A549 (cell line): ENCODE measurements around the gene NPB. TPM values are rescaled to one million over a fixed set of nuclear protein-coding genes. Genes with fewer than 3 reads are reported as not detected.

Experiments
- ATAC-seq, 2 experiments: fragments of 200-7000 bp in 1 of 2; fragments of >200 bp in 1 of 2; cut with Nextera tagmentation in 1 of 2; cut with Tn5 transposase in 1 of 2; 3 replicates each; pipeline versions ENCODE4 v1.8.0 to v1.9.1; 2018 to 2020; ENCODE audit warnings: mild to moderate bottlenecking in 1 of 2, moderate library complexity in 1 of 2
- CTCF ChIA-PET: fragments of 300-600 bp; sonication (Branson Sonifier 250); formaldehyde crosslinking; extraction: SDS; loops from one replicate; lab custom pipeline; 2021; ENCODE audit warnings: antibody characterized with exemption, inconsistent platforms; lab: Yijun Ruan, JAX
- POLR2A ChIA-PET: fragments of 350-600 bp; formaldehyde crosslinking; extraction: SDS; loops from one replicate; lab custom pipeline; 2021; ENCODE audit warnings: antibody characterized with exemption, inconsistent platforms; lab: Yijun Ruan, JAX
- DNase-seq, 2 experiments: peaks; one replicate each; pipeline versions ENCODE4 v3.0.0 to v3.0.0-alpha.2; 2011 to 2016; ENCODE audit warnings: low read depth in 1 of 2, low spot score in 1 of 2
- FAIRE-seq: peaks from 2 replicates; lab custom pipeline; 2011; peaks lifted over from hg19 to GRCh38; lab: Jason Lieb, UNC
- H3K27ac ChIP-seq, 2 experiments: fragments of >200 bp; sonication (Bioruptor Twin); formaldehyde crosslinking; 3 replicates each; pipeline ENCODE4 v1.5.1; 2016 to 2017
- H3K4me1 ChIP-seq: fragments of >200 bp; sonication (Bioruptor Twin); formaldehyde crosslinking; 3 replicates; pipeline ENCODE4 v1.6.1; 2016
- H3K4me2 ChIP-seq: fragments of >200 bp; sonication (Bioruptor Twin); formaldehyde crosslinking; 3 replicates; pipeline ENCODE4 v1.6.1; 2016
- H3K4me3 ChIP-seq: fragments of >200 bp; sonication (Bioruptor Twin); formaldehyde crosslinking; 3 replicates; pipeline ENCODE4 v1.5.1; 2016
- H3K9me3 ChIP-seq: fragments of >200 bp; sonication (Bioruptor Twin); formaldehyde crosslinking; 3 replicates; pipeline ENCODE4 v1.6.1; 2016
- BHLHE40 ChIP-seq: IDR thresholded peaks from 2 replicates; pipeline ENCODE4 v1.6.1; 2012; ENCODE audit warnings: low read depth, low read length, inconsistent platforms
- CBX2 ChIP-seq: fragments of 200-600 bp; sonication (generic); IDR thresholded peaks from 2 replicates; pipeline ENCODE4 v1.6.1; 2016; ENCODE audit warnings: low read depth, mild to moderate bottlenecking, borderline replicate concordance
- CBX8 ChIP-seq: fragments of 200-600 bp; sonication (generic); IDR thresholded peaks from 2 replicates; pipeline ENCODE4 v1.6.1; 2016
- CHD2 ChIP-seq: fragments of 150-350 bp; IDR thresholded peaks from 2 replicates; pipeline ENCODE4 v1.6.1; 2014; ENCODE audit warnings: low read length; ENCODE audit not compliant: partially characterized antibody
- CHD4 ChIP-seq: fragments of 200-600 bp; sonication (generic); IDR thresholded peaks from 2 replicates; pipeline ENCODE4 v1.6.1; 2016; ENCODE audit warnings: antibody characterized with exemption, mild to moderate bottlenecking, borderline replicate concordance
- EHF ChIP-seq: fragments of 250-450 bp; sonication (Bioruptor Pico); IDR thresholded peaks from 2 replicates; pipeline ENCODE4 v1.5.0; 2020; ENCODE audit warnings: mild to moderate bottlenecking
- EHMT2 ChIP-seq: fragments of 200-600 bp; sonication (generic); IDR thresholded peaks from 2 replicates; pipeline ENCODE4 v1.6.1; 2016; ENCODE audit warnings: antibody characterized with exemption, low read depth, mild to moderate bottlenecking, moderate library complexity
- EP300 ChIP-seq, 2 experiments: fragments of >200 bp; sonication (Bioruptor Twin); formaldehyde crosslinking; IDR thresholded peaks; 2 replicates in 1 of 2; 3 replicates in 1 of 2; pipeline ENCODE4 v1.6.1; 2016 to 2017
- FOSB ChIP-seq: fragments of 250-450 bp; sonication (Bioruptor Pico); IDR thresholded peaks from 2 replicates; pipeline ENCODE4 v1.5.0; 2020; ENCODE audit warnings: mild to moderate bottlenecking, moderate library complexity
- FOXS1 ChIP-seq: fragments of 250-450 bp; sonication (Bioruptor Pico); IDR thresholded peaks from 2 replicates; pipeline ENCODE4 v1.5.0; 2020; ENCODE audit warnings: mild to moderate bottlenecking, moderate library complexity
- GATA3 ChIP-seq: IDR thresholded peaks from 2 replicates; pipeline ENCODE4 v1.6.1; 2012; ENCODE audit warnings: borderline replicate concordance
- HEYL ChIP-seq: fragments of 250-450 bp; sonication (Bioruptor Pico); IDR thresholded peaks from 2 replicates; pipeline ENCODE4 v1.8.0; 2021; ENCODE audit warnings: mild to moderate bottlenecking, moderate library complexity
- HOXA7 ChIP-seq: fragments of 250-450 bp; sonication (Bioruptor Pico); IDR thresholded peaks from 2 replicates; pipeline ENCODE4 v1.5.0; 2020; ENCODE audit warnings: mild to moderate bottlenecking, moderate library complexity
- HOXB13 ChIP-seq: fragments of 250-450 bp; sonication (Bioruptor Pico); IDR thresholded peaks from 2 replicates; pipeline ENCODE4 v1.5.0; 2020; ENCODE audit warnings: low read depth, mild to moderate bottlenecking, moderate library complexity
- HOXB5 ChIP-seq: fragments of 250-450 bp; sonication (Bioruptor Pico); IDR thresholded peaks from 2 replicates; pipeline ENCODE4 v1.5.0; 2020; ENCODE audit warnings: mild to moderate bottlenecking, moderate library complexity
- KDM5A ChIP-seq: fragments of 200-600 bp; sonication (generic); IDR thresholded peaks from 2 replicates; pipeline ENCODE4 v1.6.1; 2016; ENCODE audit warnings: antibody characterized with exemption, mild to moderate bottlenecking
- NFE2L2 ChIP-seq: fragments of 150-350 bp; conservative IDR thresholded peaks from 2 replicates; pipeline ENCODE4 v1.6.1; 2014; ENCODE audit warnings: low read length
- NPAS2 ChIP-seq: fragments of 250-450 bp; sonication (Bioruptor Pico); IDR thresholded peaks from 2 replicates; pipeline ENCODE4 v1.8.0; 2022; ENCODE audit warnings: mild to moderate bottlenecking, moderate library complexity, borderline replicate concordance
- NR3C1 ChIP-seq: fragments of >200 bp; sonication (Bioruptor Twin); formaldehyde crosslinking; IDR thresholded peaks from 3 replicates; pipeline ENCODE4 v1.6.1; 2017
- RARB ChIP-seq: fragments of 250-450 bp; sonication (Bioruptor Pico); IDR thresholded peaks from 2 replicates; pipeline ENCODE4 v1.8.0; 2021; ENCODE audit warnings: mild to moderate bottlenecking, moderate library complexity
- RFX5 ChIP-seq: fragments of 450-650 bp; IDR thresholded peaks from 2 replicates; pipeline ENCODE4 v1.7.1; 2014; ENCODE audit warnings: antibody characterized with exemption, mild to moderate bottlenecking, moderate library complexity
- SMC3 ChIP-seq: fragments of >200 bp; sonication (Bioruptor Twin); formaldehyde crosslinking; IDR thresholded peaks from 3 replicates; pipeline ENCODE4 v1.6.1; 2018; ENCODE audit warnings: inconsistent platforms
- SREBF2 ChIP-seq: fragments of 450-650 bp; IDR thresholded peaks from 2 replicates; pipeline ENCODE4 v1.6.1; 2014; ENCODE audit warnings: mild to moderate bottlenecking, moderate library complexity
- ZC3H11A ChIP-seq: fragments of 450-650 bp; IDR thresholded peaks from 2 replicates; pipeline ENCODE4 v1.6.1; 2014; ENCODE audit warnings: antibody characterized with exemption, mild to moderate bottlenecking
- WGBS: methylation state at CpG from one replicate; pipeline ENCODE4 v1.1.6; 2017; ENCODE audit errors: missing lambda C conversion rate; 5-methylcytosine and 5-hydroxymethylcytosine counted together
- polyA plus RNA-seq, 4 experiments: library from polyadenylated mRNA; depleted of rRNA in 3 of 4; stranded (reverse); fragments of >200 nt; fragmentation: RNase III in 1 of 4; extraction: RNeasy Plus Mini Kit Qiagen cat#74134 plus additional on column Dnase treatment in 1 of 4; gene quantifications; 2 replicates in 3 of 4; 3 replicates in 1 of 4; pipeline ENCODE4 v1.2.3, GENCODE V29; 2011 to 2017
- TF ChIP-seq, protein P1 (sequence below): fragments of >200 bp; sonication (Bioruptor Twin); formaldehyde crosslinking; IDR thresholded peaks from 3 replicates; pipeline ENCODE4 v1.5.1; 2016
- TF ChIP-seq, protein P2 (sequence below): fragments of 450-650 bp; IDR thresholded peaks from 2 replicates; pipeline ENCODE4 v1.6.1; 2014; ENCODE audit warnings: antibody characterized with exemption
- TF ChIP-seq, protein P3 (sequence below): fragments of >200 bp; sonication (Bioruptor Twin); formaldehyde crosslinking; IDR thresholded peaks from 3 replicates; pipeline ENCODE4 v1.6.1; 2016
- TF ChIP-seq, protein P4 (sequence below): IDR thresholded peaks from 2 replicates; pipeline ENCODE4 v1.6.1; 2012; ENCODE audit warnings: low read depth, borderline replicate concordance
- TF ChIP-seq, protein P5 (sequence below): fragments of 150-350 bp; IDR thresholded peaks from 2 replicates; pipeline ENCODE4 v1.6.1; 2014; ENCODE audit warnings: low read depth, mild to moderate bottlenecking, low read length

The NPB gene
- polyA plus RNA-seq, 2 of the 4 experiments (the other 2 are of a cell fraction) = 0.41 to 0.45 TPM

DNA sequence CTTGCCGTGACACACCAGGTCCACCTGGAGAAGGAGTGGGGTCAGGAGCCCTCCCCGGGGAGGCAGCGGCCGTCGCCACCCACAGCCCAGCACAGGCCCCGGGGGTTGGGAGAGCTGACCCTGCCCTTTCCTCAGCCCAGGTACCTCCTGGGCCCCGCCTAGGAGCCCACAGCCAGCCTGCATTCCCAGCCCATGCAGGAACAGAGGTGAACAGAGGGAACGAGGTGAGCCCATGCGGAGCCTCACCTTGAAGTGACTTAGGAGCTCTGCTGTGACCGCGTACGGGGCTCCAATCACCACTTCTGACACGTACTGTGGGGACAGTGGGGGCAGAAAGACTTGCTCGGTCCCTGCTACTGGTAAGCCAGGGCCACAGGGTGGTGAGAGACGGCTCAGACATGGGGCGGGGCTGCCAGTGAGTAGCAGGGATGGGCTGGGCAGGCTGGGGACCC, 3.4 kb downstream of the NPB start:
- no peak for ATAC-seq
- 91% methylated on average over 16 of the region's 16 CpGs for WGBS
- H3K9me3 ChIP-seq = no peaks in the 10 kb centered on the region
- peaks cover 4% of the 10 kb centered on the region; the same call in 2 of the 3 replicates for H3K4me1 ChIP-seq
- POLR2A ChIA-PET = no interaction called here
- no peak for DNase-seq
- no peak overlapping the region for H3K4me2 ChIP-seq
- H3K4me3 ChIP-seq = no peak overlapping the region
- no peak for FAIRE-seq
- CTCF ChIA-PET = interaction anchor here (0.6 to 2.8 kb wide), 5 partner anchors 23 to 125 kb away, joined by 4 to 7 read pairs (median 5); partner anchors contain the start of gene MAFG
- TF ChIP-seq, protein P1, sequence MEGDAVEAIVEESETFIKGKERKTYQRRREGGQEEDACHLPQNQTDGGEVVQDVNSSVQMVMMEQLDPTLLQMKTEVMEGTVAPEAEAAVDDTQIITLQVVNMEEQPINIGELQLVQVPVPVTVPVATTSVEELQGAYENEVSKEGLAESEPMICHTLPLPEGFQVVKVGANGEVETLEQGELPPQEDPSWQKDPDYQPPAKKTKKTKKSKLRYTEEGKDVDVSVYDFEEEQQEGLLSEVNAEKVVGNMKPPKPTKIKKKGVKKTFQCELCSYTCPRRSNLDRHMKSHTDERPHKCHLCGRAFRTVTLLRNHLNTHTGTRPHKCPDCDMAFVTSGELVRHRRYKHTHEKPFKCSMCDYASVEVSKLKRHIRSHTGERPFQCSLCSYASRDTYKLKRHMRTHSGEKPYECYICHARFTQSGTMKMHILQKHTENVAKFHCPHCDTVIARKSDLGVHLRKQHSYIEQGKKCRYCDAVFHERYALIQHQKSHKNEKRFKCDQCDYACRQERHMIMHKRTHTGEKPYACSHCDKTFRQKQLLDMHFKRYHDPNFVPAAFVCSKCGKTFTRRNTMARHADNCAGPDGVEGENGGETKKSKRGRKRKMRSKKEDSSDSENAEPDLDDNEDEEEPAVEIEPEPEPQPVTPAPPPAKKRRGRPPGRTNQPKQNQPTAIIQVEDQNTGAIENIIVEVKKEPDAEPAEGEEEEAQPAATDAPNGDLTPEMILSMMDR = no peak
- TF ChIP-seq GATA3 = no peak
- TF ChIP-seq FOSB (CRISPR knock-in tag) = no peak
- no peak for TF ChIP-seq CBX2
- no peak for TF ChIP-seq HEYL (CRISPR knock-in tag)
- no peak for TF ChIP-seq SREBF2
- no peak for TF ChIP-seq EP300 (IDR thresholded peaks at IDR 0.05)
- TF ChIP-seq EHF (CRISPR knock-in tag) = no peak
- TF ChIP-seq, protein P2, sequence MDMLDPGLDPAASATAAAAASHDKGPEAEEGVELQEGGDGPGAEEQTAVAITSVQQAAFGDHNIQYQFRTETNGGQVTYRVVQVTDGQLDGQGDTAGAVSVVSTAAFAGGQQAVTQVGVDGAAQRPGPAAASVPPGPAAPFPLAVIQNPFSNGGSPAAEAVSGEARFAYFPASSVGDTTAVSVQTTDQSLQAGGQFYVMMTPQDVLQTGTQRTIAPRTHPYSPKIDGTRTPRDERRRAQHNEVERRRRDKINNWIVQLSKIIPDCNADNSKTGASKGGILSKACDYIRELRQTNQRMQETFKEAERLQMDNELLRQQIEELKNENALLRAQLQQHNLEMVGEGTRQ = no peak
- no peak for TF ChIP-seq HOXB5
- TF ChIP-seq KDM5A = no peak
- TF ChIP-seq, protein P3, sequence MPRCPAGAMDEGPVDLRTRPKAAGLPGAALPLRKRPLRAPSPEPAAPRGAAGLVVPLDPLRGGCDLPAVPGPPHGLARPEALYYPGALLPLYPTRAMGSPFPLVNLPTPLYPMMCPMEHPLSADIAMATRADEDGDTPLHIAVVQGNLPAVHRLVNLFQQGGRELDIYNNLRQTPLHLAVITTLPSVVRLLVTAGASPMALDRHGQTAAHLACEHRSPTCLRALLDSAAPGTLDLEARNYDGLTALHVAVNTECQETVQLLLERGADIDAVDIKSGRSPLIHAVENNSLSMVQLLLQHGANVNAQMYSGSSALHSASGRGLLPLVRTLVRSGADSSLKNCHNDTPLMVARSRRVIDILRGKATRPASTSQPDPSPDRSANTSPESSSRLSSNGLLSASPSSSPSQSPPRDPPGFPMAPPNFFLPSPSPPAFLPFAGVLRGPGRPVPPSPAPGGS = no peak
- TF ChIP-seq NR3C1 = no peak
- no peak for TF ChIP-seq ZC3H11A
- TF ChIP-seq, protein P4, sequence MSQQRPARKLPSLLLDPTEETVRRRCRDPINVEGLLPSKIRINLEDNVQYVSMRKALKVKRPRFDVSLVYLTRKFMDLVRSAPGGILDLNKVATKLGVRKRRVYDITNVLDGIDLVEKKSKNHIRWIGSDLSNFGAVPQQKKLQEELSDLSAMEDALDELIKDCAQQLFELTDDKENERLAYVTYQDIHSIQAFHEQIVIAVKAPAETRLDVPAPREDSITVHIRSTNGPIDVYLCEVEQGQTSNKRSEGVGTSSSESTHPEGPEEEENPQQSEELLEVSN = no peak
- no peak for TF ChIP-seq RARB (CRISPR knock-in tag)
- no peak for TF ChIP-seq NPAS2 (CRISPR knock-in tag)
- TF ChIP-seq, protein P5, sequence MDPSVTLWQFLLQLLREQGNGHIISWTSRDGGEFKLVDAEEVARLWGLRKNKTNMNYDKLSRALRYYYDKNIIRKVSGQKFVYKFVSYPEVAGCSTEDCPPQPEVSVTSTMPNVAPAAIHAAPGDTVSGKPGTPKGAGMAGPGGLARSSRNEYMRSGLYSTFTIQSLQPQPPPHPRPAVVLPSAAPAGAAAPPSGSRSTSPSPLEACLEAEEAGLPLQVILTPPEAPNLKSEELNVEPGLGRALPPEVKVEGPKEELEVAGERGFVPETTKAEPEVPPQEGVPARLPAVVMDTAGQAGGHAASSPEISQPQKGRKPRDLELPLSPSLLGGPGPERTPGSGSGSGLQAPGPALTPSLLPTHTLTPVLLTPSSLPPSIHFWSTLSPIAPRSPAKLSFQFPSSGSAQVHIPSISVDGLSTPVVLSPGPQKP = no peak
- no peak for TF ChIP-seq EHMT2
- no peak overlapping the region for H3K27ac ChIP-seq

DNA sequence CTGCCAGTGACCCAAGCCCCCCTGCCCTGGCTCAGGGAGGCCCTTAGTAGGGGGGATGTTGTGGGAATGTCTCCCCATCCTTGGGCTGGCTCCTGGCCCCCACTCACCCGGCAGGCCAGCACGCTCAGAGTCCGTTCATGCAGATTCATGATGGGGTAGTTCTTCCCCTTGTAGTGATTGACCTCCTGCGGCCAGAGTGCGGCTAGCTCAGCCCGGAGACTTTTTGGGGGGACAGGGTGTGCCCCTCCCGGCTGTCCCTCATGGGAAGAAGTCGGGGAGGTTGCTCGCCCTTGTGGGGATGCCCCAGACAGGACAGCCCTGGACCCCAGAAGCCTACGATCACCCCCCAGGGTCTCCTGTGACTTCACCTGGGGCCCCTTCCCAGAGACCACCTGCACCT, 4.0 kb downstream of the NPB start:
- Histone ChIP-seq H3K9me3 (no peaks in the 10 kb centered on the region), H3K4me3 (no peak overlapping the region), H3K4me2 (no peak overlapping the region), H3K27ac (no peak overlapping the region), H3K4me1 (peaks cover 7% of the 10 kb centered on the region; the same call in 2 of the 3 replicates)
- ChIA-PET CTCF (interaction anchor here (0.6 to 2.8 kb wide), 7 partner anchors 14 to 125 kb away, joined by 3 to 7 read pairs (median 5); partner anchors contain the start of gene MAFG), POLR2A (no interaction called here)
- ATAC-seq (no peak), DNase-seq (no peak), FAIRE-seq (no peak)
- 88% methylated on average over 9 of the region's 10 CpGs for WGBS
- no peak for TF ChIP-seq NFE2L2
- no peak for TF ChIP-seq BHLHE40
- TF ChIP-seq CBX8 = no peak
- TF ChIP-seq SMC3 = no peak
- TF ChIP-seq RFX5 = no peak
- TF ChIP-seq FOXS1 (CRISPR knock-in tag) = no peak
- no peak for TF ChIP-seq CHD4
- TF ChIP-seq HOXA7 (CRISPR knock-in tag) = no peak
- TF ChIP-seq, protein P3 = no peak
- no peak for TF ChIP-seq CHD2
- no peak for TF ChIP-seq NPAS2 (CRISPR knock-in tag)
- TF ChIP-seq, protein P5 = no peak
- TF ChIP-seq HOXB13 (CRISPR knock-in tag) = no peak
